Neural progenitor cell (in vitro differentiated cells): Measurements from ENCODE around the gene VSTM4. TPM values are rescaled to one million over a fixed set of nuclear protein-coding genes. Genes with fewer than 3 reads are reported as not detected.

Experiments
- DNase-seq: peaks from one replicate; pipeline ENCODE4 v3.0.0-alpha.2; 2016; ENCODE audit warnings: low spot score
- H2AFZ ChIP-seq: fragments of 200-600 bp; sonication (generic); replicated peaks from 2 replicates; pipeline ENCODE4 v1.6.1; 2016; ENCODE audit warnings: antibody characterized with exemption
- H3F3A ChIP-seq: fragments of 200-600 bp; sonication (generic); 2 replicates; pipeline ENCODE4 v1.6.1; 2016; ENCODE audit warnings: antibody characterized with exemption, low read depth
- H3K27ac ChIP-seq: fragments of 200-600 bp; sonication (generic); 2 replicates; pipeline ENCODE4 v1.5.1; 2016; ENCODE audit warnings: mild to moderate bottlenecking
- H3K27me3 ChIP-seq: fragments of 200-600 bp; sonication (generic); 2 replicates; pipeline ENCODE4 v1.6.1; 2016; ENCODE audit warnings: mild to moderate bottlenecking, moderate library complexity
- H3K36me3 ChIP-seq: fragments of 200-600 bp; sonication (generic); 2 replicates; pipeline ENCODE4 v1.5.1; 2016
- H3K4me1 ChIP-seq: fragments of 200-600 bp; sonication (generic); 2 replicates; pipeline ENCODE4 v1.6.1; 2016; ENCODE audit warnings: mixed run types
- H3K4me2 ChIP-seq: fragments of 200-600 bp; sonication (generic); 2 replicates; pipeline ENCODE4 v1.6.1; 2016
- H3K4me3 ChIP-seq: fragments of 200-600 bp; sonication (generic); 2 replicates; pipeline ENCODE4 v1.5.1; 2016
- H3K79me2 ChIP-seq: fragments of 200-600 bp; sonication (generic); 2 replicates; pipeline ENCODE4 v1.6.1; 2016; ENCODE audit warnings: low read depth
- H3K9ac ChIP-seq: fragments of 200-600 bp; sonication (generic); 2 replicates; pipeline ENCODE4 v1.6.1; 2016
- H3K9me3 ChIP-seq: fragments of 200-600 bp; sonication (generic); 2 replicates; pipeline ENCODE4 v1.5.1; 2016; ENCODE audit warnings: low read depth
- H4K20me1 ChIP-seq: fragments of 200-600 bp; sonication (generic); 2 replicates; pipeline ENCODE4 v1.6.1; 2016; ENCODE audit warnings: low read depth
- H3K27ac Mint-ChIP-seq: 3 replicates; pipeline ENCODE4 v1.8.0; 2021; ENCODE audit warnings: mixed read lengths
- H3K27me3 Mint-ChIP-seq: 2 replicates; pipeline ENCODE4 v1.8.0; 2022; ENCODE audit warnings: low read depth, mild to moderate bottlenecking, inconsistent platforms, moderate library complexity, mixed read lengths; ENCODE audit not compliant: insufficient read depth
- H3K36me3 Mint-ChIP-seq: 3 replicates; pipeline ENCODE4 v1.8.0; 2021; ENCODE audit warnings: mixed read lengths
- H3K4me1 Mint-ChIP-seq: 3 replicates; pipeline ENCODE4 v1.8.0; 2021; ENCODE audit warnings: mixed read lengths
- H3K4me3 Mint-ChIP-seq: 3 replicates; pipeline ENCODE4 v1.8.0; 2021; ENCODE audit warnings: mild to moderate bottlenecking, moderate library complexity, mixed read lengths
- H3K9me3 Mint-ChIP-seq: 3 replicates; pipeline ENCODE4 v1.8.0; 2020; ENCODE audit warnings: mixed read lengths
- CTCF ChIP-seq: fragments of 200-600 bp; sonication (generic); IDR thresholded peaks from 2 replicates; pipeline ENCODE4 v1.5.1; 2017; ENCODE audit warnings: antibody characterized with exemption, mild to moderate bottlenecking
- EZH2 ChIP-seq: fragments of 200-600 bp; sonication (generic); IDR thresholded peaks from 2 replicates; pipeline ENCODE4 v1.6.1; 2017; ENCODE audit warnings: antibody characterized with exemption, mild to moderate bottlenecking, moderate library complexity
- EZH2phosphoT487 ChIP-seq: fragments of 200-600 bp; sonication (generic); IDR thresholded peaks from 2 replicates; pipeline ENCODE4 v1.6.1; 2017; ENCODE audit warnings: antibody characterized with exemption
- total RNA-seq: library from RNA; depleted of rRNA; stranded (reverse); fragments of >200 nt; gene quantifications from 2 replicates; pipeline ENCODE4 v1.2.3, GENCODE V29; 2015; ENCODE audit warnings: low replicate concordance

VSTM4 gene
- total RNA-seq, 1 donor from 2014 or later: 0.92 TPM

DNA sequence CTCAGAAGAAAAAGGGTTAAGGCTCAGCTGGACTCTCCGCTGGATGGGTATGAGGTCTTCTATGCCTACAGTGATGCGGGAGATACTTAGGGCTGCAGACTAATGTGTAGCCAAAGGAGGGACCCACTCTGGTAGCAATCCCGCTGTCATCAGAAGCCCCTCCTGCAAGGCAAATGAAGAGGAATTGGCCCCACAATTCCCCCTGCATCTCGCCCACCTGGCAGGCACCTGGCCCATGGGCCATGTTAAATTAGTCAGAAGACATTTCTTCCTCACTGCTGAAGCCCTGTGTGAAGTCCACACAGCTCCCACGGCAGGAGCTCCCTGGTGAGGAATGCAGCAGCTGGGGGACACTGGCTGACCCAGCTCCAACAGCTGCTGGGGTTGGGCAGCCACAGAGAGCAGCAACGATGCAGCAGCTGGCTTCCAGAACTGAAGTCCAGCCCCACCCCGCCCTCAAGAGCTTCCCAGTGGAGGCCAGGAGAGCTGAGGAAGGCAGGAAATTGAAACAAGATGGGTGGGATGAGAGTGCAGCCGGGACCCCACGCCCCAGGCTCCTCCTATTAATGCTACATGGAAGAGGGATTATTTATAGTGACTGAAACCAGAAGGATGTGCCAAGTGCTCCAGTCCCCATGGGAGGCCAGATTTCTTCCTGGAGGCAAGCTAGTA is 5.5 kb downstream of the VSTM4 start:
- Histone ChIP-seq H3K36me3 (no peaks in the 10 kb centered on the region), H3K4me1 (peaks cover 4% of the 10 kb centered on the region), H3K9me3 (no peaks in the 10 kb centered on the region), H4K20me1 (no peaks in the 10 kb centered on the region), H3K27me3 (peaks cover 15% of the 10 kb centered on the region), H3K4me2 (no peak overlapping the region), H3K27ac (no peak overlapping the region), H3K9ac (no peak overlapping the region), H2AFZ (no peak overlapping the region), H3K4me3 (no peak overlapping the region), H3K79me2 (no peaks in the 10 kb centered on the region), H3F3A (peaks cover 9% of the 10 kb centered on the region)
- Mint-ChIP-seq H3K4me1 (peaks cover 6% of the 10 kb centered on the region), H3K9me3 (no peaks in the 10 kb centered on the region), H3K4me3 (no peak overlapping the region), H3K27me3 (peaks cover 5% of the 10 kb centered on the region), H3K36me3 (peaks cover 3% of the 10 kb centered on the region), H3K27ac (peak overlapping the region; percentile 54)
- DNase-seq: no peak
- TF ChIP-seq EZH2phosphoT487: no peak
- TF ChIP-seq EZH2: no peak
- no peak for TF ChIP-seq CTCF

DNA sequence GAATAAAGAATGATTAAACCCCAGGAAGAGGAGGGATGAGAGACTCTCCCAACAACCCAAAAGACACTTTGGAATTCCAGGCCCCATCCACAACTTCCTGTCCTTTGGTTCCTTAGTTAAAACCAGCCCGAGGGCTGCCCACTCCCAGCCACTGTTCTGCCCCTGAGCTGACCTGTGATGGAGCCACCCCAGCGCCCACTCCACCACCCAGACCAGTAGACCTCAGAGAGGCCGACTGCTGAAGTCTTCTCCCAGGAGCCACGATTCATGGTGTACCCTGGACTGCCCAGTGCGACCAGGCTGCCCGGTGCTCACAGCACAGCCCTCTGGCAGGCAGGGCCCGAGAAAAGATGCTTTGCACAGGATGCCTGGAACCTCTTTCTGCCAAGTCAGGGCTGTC is 6.7 kb downstream of the VSTM4 start:
- Histone ChIP-seq H3F3A (no peaks in the 10 kb centered on the region), H3K9me3 (no peaks in the 10 kb centered on the region), H3K4me1 (no peaks in the 10 kb centered on the region), H3K79me2 (no peaks in the 10 kb centered on the region), H4K20me1 (no peaks in the 10 kb centered on the region), H3K36me3 (no peaks in the 10 kb centered on the region), H2AFZ (no peak overlapping the region), H3K4me3 (no peak overlapping the region), H3K4me2 (no peak overlapping the region), H3K9ac (no peak overlapping the region), H3K27ac (no peak overlapping the region), H3K27me3 (peaks cover 4% of the 10 kb centered on the region)
- Mint-ChIP-seq H3K27ac (no peak overlapping the region), H3K27me3 (peaks cover 3% of the 10 kb centered on the region), H3K36me3 (peaks cover 3% of the 10 kb centered on the region), H3K9me3 (no peaks in the 10 kb centered on the region), H3K4me3 (no peak overlapping the region), H3K4me1 (peaks cover 6% of the 10 kb centered on the region)
- DNase-seq: no peak
- no peak for TF ChIP-seq CTCF
- no peak for TF ChIP-seq EZH2
- no peak for TF ChIP-seq EZH2phosphoT487

DNA sequence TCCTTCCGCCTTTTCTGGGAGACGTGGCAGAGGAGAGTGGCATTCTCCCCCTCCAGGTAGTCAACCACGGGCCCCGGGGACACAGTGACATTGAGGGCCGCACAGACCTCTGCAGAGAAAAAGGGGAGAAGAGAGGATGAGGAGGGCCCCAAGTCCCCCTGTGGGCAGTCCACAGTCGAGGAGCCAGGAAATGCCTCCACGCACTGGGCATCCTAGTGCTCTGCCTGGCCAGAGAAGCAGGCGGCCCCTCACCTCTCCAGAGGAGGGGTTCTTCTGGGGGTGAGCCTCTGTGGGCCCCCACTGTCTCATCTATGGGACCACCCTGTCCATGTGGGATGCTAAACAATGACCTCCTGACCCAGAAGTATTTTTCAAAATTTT is 7.4 kb downstream of the VSTM4 start:
- peaks cover 3% of the 10 kb centered on the region for H3K27me3 Mint-ChIP-seq

More for the DNA sequence above, 7.4 kb downstream of the VSTM4 start:
- no peak overlapping the region for H2AFZ ChIP-seq
- no peaks in the 10 kb centered on the region for H3K9me3 ChIP-seq
- no peaks in the 10 kb centered on the region for H3K4me1 ChIP-seq
- H3K4me3 ChIP-seq: no peak overlapping the region
- H3K27me3 ChIP-seq: no peaks in the 10 kb centered on the region
- no peak overlapping the region for H3K27ac ChIP-seq
- H3F3A ChIP-seq: no peaks in the 10 kb centered on the region
- H3K4me2 ChIP-seq: no peak overlapping the region
- H3K9me3 Mint-ChIP-seq: no peaks in the 10 kb centered on the region
- no peaks in the 10 kb centered on the region for H3K79me2 ChIP-seq
- H3K4me3 Mint-ChIP-seq: no peak overlapping the region
- DNase-seq: no peak
- TF ChIP-seq EZH2phosphoT487 (no peak), EZH2 (no peak), CTCF (no peak)
- peaks cover 6% of the 10 kb centered on the region for H3K4me1 Mint-ChIP-seq
- no peak overlapping the region for H3K27ac Mint-ChIP-seq
- peaks cover 3% of the 10 kb centered on the region for H3K36me3 Mint-ChIP-seq
- no peaks in the 10 kb centered on the region for H4K20me1 ChIP-seq
- H3K36me3 ChIP-seq: no peaks in the 10 kb centered on the region
- H3K9ac ChIP-seq: no peak overlapping the region
